ENCODE data around the gene ZNF12.

- TF ChIP-seq CTCF (IDR thresholded peaks at IDR 0.05): no peak
- TF ChIP-seq POLR2A (IDR thresholded peaks at IDR 0.05): no peak
Measured at GRCh38 chr7:6656413-6656812, 50.3 kb downstream of the ZNF12 start.
